Measurements from ENCODE around the gene CD207. TPM values are rescaled to one million over a fixed set of nuclear protein-coding genes. Genes with fewer than 3 reads are reported as not detected.

CD207 gene
- total RNA-seq, 1 experiment from 2014 or later, result not detected

DNA sequence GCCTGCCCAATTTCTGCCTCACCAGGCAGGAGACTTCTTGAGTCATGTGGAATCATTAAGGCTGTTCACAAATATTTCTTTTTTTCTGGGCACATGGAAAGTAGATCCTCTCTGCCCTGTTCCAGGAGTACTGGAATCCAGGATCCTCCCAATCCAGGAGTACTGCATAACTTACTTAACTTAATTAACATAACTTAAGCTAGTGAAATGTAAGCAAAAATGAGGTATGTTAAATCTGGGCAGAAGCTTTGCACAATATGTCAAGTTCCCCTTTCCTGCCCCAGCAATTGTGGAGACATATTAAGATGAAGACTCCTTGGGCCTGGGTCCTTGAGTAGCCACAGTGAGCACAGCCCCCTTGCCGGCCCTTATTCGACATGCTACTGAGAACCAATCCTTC lies 3.2 kb downstream of the CD207 start:
- Histone ChIP-seq H3K4me3 (ENCODE audit: low read length) (no peak overlapping the region), H3K27me3 (ENCODE audit: low read length) (peaks cover 84% of the 10 kb centered on the region), H3K9me2 (replicated peaks; ENCODE audit: low read length) (no peaks in the 10 kb centered on the region), H3K4me1 (ENCODE audit: insufficient read depth, low read length) (no peaks in the 10 kb centered on the region), H3K27ac (ENCODE audit: low read length) (no peak overlapping the region), H3F3A (ENCODE audit: low read length, unreplicated experiment) (no peaks in the 10 kb centered on the region), H2AFZ (ENCODE audit: low read length) (no peak overlapping the region), H3K4me2 (ENCODE audit: low read length) (no peak overlapping the region), H3K36me3 (ENCODE audit: low read depth, low read length) (no peaks in the 10 kb centered on the region), H3K9me3 (ENCODE audit: low read length) (no peaks in the 10 kb centered on the region), H4K20me1 (ENCODE audit: low read length) (no peaks in the 10 kb centered on the region), H3K79me2 (ENCODE audit: low read length) (no peaks in the 10 kb centered on the region), H3K9ac (ENCODE audit: low read length) (no peak overlapping the region)
- no TSS peak for BruUV-seq (replicated peaks)
- CTCF ChIA-PET, result no interaction called here
- intact Hi-C loops (cut with micrococcal nuclease), result no loop called here
- no peak for ATAC-seq
- TF ChIP-seq EZH2phosphoT487 (IDR thresholded peaks at IDR 0.05; ENCODE audit: borderline replicate concordance, low read length), result no peak
- no peak for TF ChIP-seq EZH2 (IDR thresholded peaks at IDR 0.05; ENCODE audit: low read length, unreplicated experiment)
- TF ChIP-seq, protein P1, sequence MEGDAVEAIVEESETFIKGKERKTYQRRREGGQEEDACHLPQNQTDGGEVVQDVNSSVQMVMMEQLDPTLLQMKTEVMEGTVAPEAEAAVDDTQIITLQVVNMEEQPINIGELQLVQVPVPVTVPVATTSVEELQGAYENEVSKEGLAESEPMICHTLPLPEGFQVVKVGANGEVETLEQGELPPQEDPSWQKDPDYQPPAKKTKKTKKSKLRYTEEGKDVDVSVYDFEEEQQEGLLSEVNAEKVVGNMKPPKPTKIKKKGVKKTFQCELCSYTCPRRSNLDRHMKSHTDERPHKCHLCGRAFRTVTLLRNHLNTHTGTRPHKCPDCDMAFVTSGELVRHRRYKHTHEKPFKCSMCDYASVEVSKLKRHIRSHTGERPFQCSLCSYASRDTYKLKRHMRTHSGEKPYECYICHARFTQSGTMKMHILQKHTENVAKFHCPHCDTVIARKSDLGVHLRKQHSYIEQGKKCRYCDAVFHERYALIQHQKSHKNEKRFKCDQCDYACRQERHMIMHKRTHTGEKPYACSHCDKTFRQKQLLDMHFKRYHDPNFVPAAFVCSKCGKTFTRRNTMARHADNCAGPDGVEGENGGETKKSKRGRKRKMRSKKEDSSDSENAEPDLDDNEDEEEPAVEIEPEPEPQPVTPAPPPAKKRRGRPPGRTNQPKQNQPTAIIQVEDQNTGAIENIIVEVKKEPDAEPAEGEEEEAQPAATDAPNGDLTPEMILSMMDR (conservative IDR thresholded peaks at IDR 0.05; ENCODE audit: low read depth, low read length), result no peak
- POLR2A ChIA-PET (ENCODE audit: unreplicated experiment), result no interaction called here
- no peak for DNase-seq

DNA sequence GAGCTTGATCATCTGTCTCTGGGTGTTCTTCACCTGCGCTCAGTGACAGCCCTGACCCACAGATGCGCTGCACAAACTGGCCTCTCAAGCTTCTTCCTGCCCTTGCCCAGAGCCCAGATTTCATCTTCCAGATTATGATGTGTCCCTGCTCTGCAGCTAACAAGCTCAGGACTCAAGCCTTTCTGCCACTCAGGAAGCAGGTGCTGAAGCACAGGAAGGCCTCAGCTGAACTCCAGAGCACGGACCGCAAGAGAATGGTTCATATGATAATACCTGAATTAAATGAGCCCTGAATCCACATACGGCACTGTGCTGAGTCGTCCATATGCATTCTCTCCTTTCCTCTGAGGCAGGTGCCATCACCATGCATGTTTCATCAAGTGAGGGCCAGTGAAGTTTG lies 3.8 kb downstream of the CD207 start:
- no peaks in the 10 kb centered on the region for H3F3A ChIP-seq (ENCODE audit: low read length, unreplicated experiment)
- H3K9me3 ChIP-seq (ENCODE audit: low read length), result no peaks in the 10 kb centered on the region
- H3K27me3 ChIP-seq (ENCODE audit: low read length), result peaks cover 84% of the 10 kb centered on the region
- H3K27ac ChIP-seq (ENCODE audit: low read length), result no peak overlapping the region
- no peak overlapping the region for H2AFZ ChIP-seq (ENCODE audit: low read length)
- no peaks in the 10 kb centered on the region for H3K36me3 ChIP-seq (ENCODE audit: low read depth, low read length)
- TF ChIP-seq, protein P1 (conservative IDR thresholded peaks at IDR 0.05; ENCODE audit: low read depth, low read length), result no peak
- no peak for TF ChIP-seq EZH2phosphoT487 (IDR thresholded peaks at IDR 0.05; ENCODE audit: borderline replicate concordance, low read length)
- no peak for TF ChIP-seq EZH2 (IDR thresholded peaks at IDR 0.05; ENCODE audit: low read length, unreplicated experiment)
- no peaks in the 10 kb centered on the region for H3K79me2 ChIP-seq (ENCODE audit: low read length)
- H3K9me2 ChIP-seq (replicated peaks; ENCODE audit: low read length), result no peaks in the 10 kb centered on the region
- intact Hi-C loops (cut with micrococcal nuclease), result no loop called here
- H3K4me2 ChIP-seq (ENCODE audit: low read length), result no peak overlapping the region
- H3K9ac ChIP-seq (ENCODE audit: low read length), result no peak overlapping the region
- H3K4me3 ChIP-seq (ENCODE audit: low read length), result no peak overlapping the region
- no peak for ATAC-seq
- POLR2A ChIA-PET (ENCODE audit: unreplicated experiment), result no interaction called here
- no TSS peak for BruUV-seq (replicated peaks)
- CTCF ChIA-PET, result no interaction called here
- DNase-seq, result no peak
- H3K4me1 ChIP-seq (ENCODE audit: insufficient read depth, low read length), result no peaks in the 10 kb centered on the region
- H4K20me1 ChIP-seq (ENCODE audit: low read length), result no peaks in the 10 kb centered on the region

DNA sequence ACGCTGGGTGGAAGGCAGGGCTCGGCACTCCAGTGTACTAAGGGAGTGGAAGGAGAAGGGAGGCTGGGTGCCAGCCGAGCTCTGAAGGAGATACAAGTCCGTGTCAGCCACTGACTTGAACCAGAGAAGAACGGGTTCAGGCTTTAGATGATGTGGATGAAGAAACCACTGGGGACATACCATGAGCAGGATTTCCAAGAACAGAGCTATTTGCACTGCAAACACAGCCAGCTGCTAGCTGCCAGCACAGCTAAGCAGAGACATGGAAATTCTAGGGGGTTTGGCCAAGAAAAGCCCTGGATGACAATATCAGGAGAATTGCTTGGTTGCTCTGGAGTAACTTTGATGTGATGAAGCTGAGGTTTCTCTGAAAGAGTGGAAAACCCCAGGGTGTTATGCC lies 5.2 kb downstream of the CD207 start:
- no peaks in the 10 kb centered on the region for H3K9me3 ChIP-seq (ENCODE audit: low read length)
- no peaks in the 10 kb centered on the region for H3K4me1 ChIP-seq (ENCODE audit: insufficient read depth, low read length)
- peaks cover 75% of the 10 kb centered on the region for H3K27me3 ChIP-seq (ENCODE audit: low read length)
- CTCF ChIA-PET, result no interaction called here
- H4K20me1 ChIP-seq (ENCODE audit: low read length), result no peaks in the 10 kb centered on the region
- intact Hi-C loops (cut with micrococcal nuclease), result no loop called here
- TF ChIP-seq EZH2 (IDR thresholded peaks at IDR 0.05; ENCODE audit: low read length, unreplicated experiment) (no peak), EZH2phosphoT487 (IDR thresholded peaks at IDR 0.05; ENCODE audit: borderline replicate concordance, low read length) (no peak)
- TF ChIP-seq, protein P1 (conservative IDR thresholded peaks at IDR 0.05; ENCODE audit: low read depth, low read length), result no peak
- H3K9me2 ChIP-seq (replicated peaks; ENCODE audit: low read length), result no peaks in the 10 kb centered on the region
- no peak for DNase-seq
- no TSS peak for BruUV-seq (replicated peaks)
- no peaks in the 10 kb centered on the region for H3K36me3 ChIP-seq (ENCODE audit: low read depth, low read length)
- POLR2A ChIA-PET (ENCODE audit: unreplicated experiment), result no interaction called here
- H2AFZ ChIP-seq (ENCODE audit: low read length), result no peak overlapping the region
- no peaks in the 10 kb centered on the region for H3K79me2 ChIP-seq (ENCODE audit: low read length)
- no peak overlapping the region for H3K9ac ChIP-seq (ENCODE audit: low read length)
- H3K27ac ChIP-seq (ENCODE audit: low read length), result no peak overlapping the region
- H3F3A ChIP-seq (ENCODE audit: low read length, unreplicated experiment), result no peaks in the 10 kb centered on the region
- H3K4me2 ChIP-seq (ENCODE audit: low read length), result no peak overlapping the region
- H3K4me3 ChIP-seq (ENCODE audit: low read length), result no peak overlapping the region
- ATAC-seq, result no peak
